ENCODE results near the gene ARFGAP2. TPM values are rescaled to one million over a fixed set of nuclear protein-coding genes. Genes with fewer than 3 reads are reported as not detected.

The ARFGAP2 gene
- total and polyA plus RNA-seq, 2 of the 8 experiments (the other 6 are each of a cell fraction or from before 2014, with no cell fraction given), result 50.2 to 64.0 TPM

- DNase-seq (ENCODE audit: low read depth in 1 of 2, low spot score in 2 of 2), result no peak
- POLR2A ChIA-PET (ENCODE audit: partially characterized antibody), result interaction anchor here (1.0 to 1.2 kb wide), 2 partner anchors 14 to 54 kb away, joined by 3 read pairs; no protein-coding TSS in a partner anchor
- no peak overlapping the region for H3K4ac ChIP-seq (replicated peaks; ENCODE audit: insufficient read length, low read depth, low read length)
- H3K4me2 ChIP-seq (ENCODE audit: insufficient read depth in 1 of 2, low read depth in 2 of 2, low read length in 2 of 2), result no peak overlapping the region
- no peaks in the 10 kb centered on the region for H3K23me2 ChIP-seq (ENCODE audit: low read depth, low read length)
- H3K23ac ChIP-seq (ENCODE audit: insufficient read length), result no peak overlapping the region
- H3K9ac ChIP-seq (replicated peaks in 1 of 4; ENCODE audit: extremely low read depth in 1 of 4, low read depth in 3 of 4, low read length in 3 of 4), result no peak overlapping the region
- no peaks in the 10 kb centered on the region for H4K20me1 ChIP-seq (replicated peaks in 1 of 2; ENCODE audit: control insufficient read depth in 1 of 2, insufficient read depth in 2 of 2, low read length in 2 of 2)
- H4K91ac ChIP-seq (replicated peaks; ENCODE audit: insufficient read length, low read length), result no peak overlapping the region
- H3K4me3 ChIP-seq (ENCODE audit: extremely low read depth in 1 of 4, insufficient read depth in 2 of 4, low read depth in 3 of 4, low read length in 4 of 4), result no peak overlapping the region
- no peak overlapping the region for H4K8ac ChIP-seq (ENCODE audit: extremely low read depth, insufficient read depth, low read length)
- no peak overlapping the region for H2BK12ac ChIP-seq (ENCODE audit: low read depth, low read length)
- H2BK20ac ChIP-seq (ENCODE audit: low read length), result no peak overlapping the region
- no peaks in the 10 kb centered on the region for H3K27me3 ChIP-seq (replicated peaks in 1 of 4; ENCODE audit: control insufficient read depth in 3 of 4, extremely low read depth in 1 of 4, insufficient read depth in 3 of 4, low read length in 3 of 4)
- no peak overlapping the region for H3K18ac ChIP-seq (ENCODE audit: extremely low read depth, low read length)
- H3K14ac ChIP-seq (ENCODE audit: insufficient read length), result no peak overlapping the region
- 84% methylated on average over 2 of the region's 2 CpGs; no CpG with 5 or more reads in 1 of the 2 experiments for WGBS, 2 experiments (ENCODE audit: extremely low coverage in 1 of 2, insufficient coverage in 1 of 2, insufficient read length in 1 of 2, insufficient replicate concordance in 2 of 2, low coverage in 1 of 2, low lambda C conversion rate in 2 of 2, missing lambda C conversion rate in 1 of 2)
- H3K27ac ChIP-seq (ENCODE audit: low read depth, low read length), result no peak overlapping the region
- no peak overlapping the region for H2AFZ ChIP-seq (ENCODE audit: low read length)
- no peak for TF ChIP-seq ZNF274 (IDR thresholded peaks at IDR 0.05; ENCODE audit: borderline replicate concordance, extremely low read depth, low read length)
- no peak for TF ChIP-seq TAF1 (IDR thresholded peaks at IDR 0.05; ENCODE audit: low read depth, low read length)
- TF ChIP-seq ASH2L (IDR thresholded peaks at IDR 0.05; ENCODE audit: low read length), result no peak
- no peak for TF ChIP-seq BACH1 (IDR thresholded peaks at IDR 0.05; ENCODE audit: low read length)
- no peak for TF ChIP-seq TBP (IDR thresholded peaks at IDR 0.05; ENCODE audit: low read depth, low read length)
- no peak for TF ChIP-seq RFX5 (IDR thresholded peaks at IDR 0.05; ENCODE audit: borderline replicate concordance, low read depth, low read length)
- no peak for TF ChIP-seq HDAC6 (IDR thresholded peaks at IDR 0.05; ENCODE audit: low read depth, low read length)
- no peak for TF ChIP-seq PHF8 (conservative IDR thresholded peaks at IDR 0.05; ENCODE audit: low read depth, low read length)
- CTCF ChIA-PET (ENCODE audit: partially characterized antibody), result interaction anchor here (0.6 to 1.9 kb wide), 3 partner anchors 18 to 369 kb away, joined by 3 to 9 read pairs (median 3); no protein-coding TSS in a partner anchor
- no peak overlapping the region for H2BK15ac ChIP-seq (ENCODE audit: low read length)
- H2BK120ac ChIP-seq (replicated peaks; ENCODE audit: low read depth, low read length), result no peak overlapping the region
- peaks cover 0 to 2% of the 10 kb centered on the region in 2 experiments; a peak in 1 of 4 replicates for H3K9me3 ChIP-seq (ENCODE audit: insufficient read depth in 2 of 2, low read depth in 1 of 2, low read length in 1 of 2)
- H3K56ac ChIP-seq (replicated peaks; ENCODE audit: insufficient read length, low read depth, low read length), result no peak overlapping the region
- H3K79me2 ChIP-seq (ENCODE audit: control insufficient read depth in 1 of 2, insufficient read depth in 2 of 2, low read length in 2 of 2), result no peaks in the 10 kb centered on the region
- no peaks in the 10 kb centered on the region for H3K79me1 ChIP-seq (ENCODE audit: low read depth, low read length)
- no peaks in the 10 kb centered on the region for H3K36me3 ChIP-seq (ENCODE audit: control insufficient read depth in 2 of 4, insufficient read depth in 4 of 4, low read length in 3 of 4)
- no peak overlapping the region for H2BK5ac ChIP-seq (ENCODE audit: low read depth, low read length)
- H4K5ac ChIP-seq (ENCODE audit: insufficient read length, low read depth, low read length), result no peak overlapping the region
- H2AK5ac ChIP-seq (ENCODE audit: low read depth, low read length), result no peak overlapping the region
- no peak for FAIRE-seq
- no peaks in the 10 kb centered on the region; a peak in 1 of 7 replicates for H3K4me1 ChIP-seq (replicated peaks in 1 of 4; ENCODE audit: control insufficient read depth in 3 of 4, insufficient read depth in 4 of 4, low read length in 3 of 4)
These were observed 55.6 kb downstream of the ARFGAP2 start for GRCh38 chr11:47121056-47121455.
